GM18951 (cell line): Measurements from ENCODE around the gene ACBD4.

ENCODE experiments used
- POLR2A ChIP-seq: IDR thresholded peaks from 4 replicates; pipeline ENCODE4 v1.6.1; 2011; ENCODE audit warnings: mild to moderate bottlenecking; ENCODE audit not compliant: insufficient read length, insufficient read depth; ENCODE audit errors: extremely low read depth
- in situ Hi-C: fragments of 300-500 bp; cut with MboI; formaldehyde crosslinking; loops from one replicate; pipeline ENCODE4 v1.12.0; 2022; ENCODE audit warnings: low sequenced_read_pairs, mixed read lengths, inconsistent platforms; ENCODE audit not compliant: unreplicated experiment

ACBD4 gene

GRCh38 chr17:45135192-45135977, at the start of gene ACBD4:
TSS of gene ACBD4 (plus strand) at chr17:45135687. CDS start at chr17:45136145, 458 bp downstream.
- in situ Hi-C loops = loop anchor here (5.0 kb wide), 1 partner anchor 62 kb away; no protein-coding TSS in a partner anchor
- TF ChIP-seq POLR2A = peak; percentile 80

GRCh38 chr17:45086391-45086790, 49.1 kb upstream of the ACBD4 start:
- no peak for TF ChIP-seq POLR2A
- in situ Hi-C loops = no loop called here

- TF ChIP-seq POLR2A = no peak
- in situ Hi-C loops = no loop called here
Observed at GRCh38 chr17:45086865-45087503, 48.5 kb upstream of the ACBD4 start.

GRCh38 chr17:45087504-45087975, 47.9 kb upstream of the ACBD4 start:
- no peak for TF ChIP-seq POLR2A
- in situ Hi-C loops = no loop called here

- TF ChIP-seq POLR2A = no peak
- in situ Hi-C loops = no loop called here
Observed at GRCh38 chr17:45087978-45088377, 47.5 kb upstream of the ACBD4 start.

- TF ChIP-seq POLR2A = no peak
- in situ Hi-C loops = no loop called here
Observed at GRCh38 chr17:45088741-45089140, 46.7 kb upstream of the ACBD4 start.

- in situ Hi-C loops = loop anchor here (10.0 kb wide), 1 partner anchor 166 kb away; no protein-coding TSS in a partner anchor
- no peak for TF ChIP-seq POLR2A
Observed at GRCh38 chr17:45090711-45091110, 44.8 kb upstream of the ACBD4 start.

GRCh38 chr17:45091778-45092425, 43.6 kb upstream of the ACBD4 start:
- no peak for TF ChIP-seq POLR2A
- in situ Hi-C loops = loop anchor here (10.0 kb wide), 1 partner anchor 167 kb away; no protein-coding TSS in a partner anchor

GRCh38 chr17:45092911-45093430, 42.5 kb upstream of the ACBD4 start:
- TF ChIP-seq POLR2A = no peak
- in situ Hi-C loops = loop anchor here (10.0 kb wide), 1 partner anchor 168 kb away; no protein-coding TSS in a partner anchor

GRCh38 chr17:45093444-45094110, 41.9 kb upstream of the ACBD4 start:
- in situ Hi-C loops = loop anchor here (10.0 kb wide), 1 partner anchor 169 kb away; no protein-coding TSS in a partner anchor
- no peak for TF ChIP-seq POLR2A

GRCh38 chr17:45096141-45096540, 39.3 kb upstream of the ACBD4 start:
- TF ChIP-seq POLR2A = no peak
- in situ Hi-C loops = loop anchor here (10.0 kb wide), 1 partner anchor 171 kb away; no protein-coding TSS in a partner anchor

GRCh38 chr17:45096926-45097325, 38.6 kb upstream of the ACBD4 start:
- no peak for TF ChIP-seq POLR2A
- in situ Hi-C loops = loop anchor here (10.0 kb wide), 1 partner anchor 172 kb away; no protein-coding TSS in a partner anchor

- TF ChIP-seq POLR2A = no peak
Observed at GRCh38 chr17:45098081-45098868, 37.2 kb upstream of the ACBD4 start.

More at GRCh38 chr17:45098081-45098868, 37.2 kb upstream of the ACBD4 start:
- in situ Hi-C loops = loop anchor here (10.0 kb wide), 1 partner anchor 173 kb away; no protein-coding TSS in a partner anchor
